Activated T-helper 17 cell treated with anti-CD3 and anti-CD28 coated beads, Interleukin-2, amount 50 U/mL, for 72 hours (primary cell): ENCODE measurements around the gene HEMGN. TPM values are rescaled to one million over a fixed set of nuclear protein-coding genes. Genes with fewer than 3 reads are reported as not detected.

Experiments
- total RNA-seq, 2 donors: library from RNA; stranded (reverse); gene quantifications; one replicate each; pipeline ENCODE4 v1.2.3, GENCODE V29; 2022

HEMGN gene
- total RNA-seq, 2 donors from 2014 or later, result 0.95 to 1.2 TPM

Other genes starting within 250 kb of the HEMGN start
- 10 to 100 TPM; 14.0 to 16.6 TPM for gene XPA, start 240.8 kb downstream of the HEMGN start, total RNA-seq
- gene FOXE1, start 84.9 kb downstream of the HEMGN start, total RNA-seq, result not detected
- gene TRMO, start 15.7 kb downstream of the HEMGN start, total RNA-seq, result 10 to 100 TPM; 21.3 to 23.6 TPM
- 100 to 1,000 TPM; 182 to 257 TPM for gene ANP32B, start 45.2 kb upstream of the HEMGN start, total RNA-seq
- 10 to 100 TPM; 46.4 to 54.4 TPM for gene NANS, start 118.6 kb upstream of the HEMGN start, total RNA-seq
- 10 to 100 TPM; 43.4 to 57.8 TPM for gene TRIM14, start 181.1 kb upstream of the HEMGN start, total RNA-seq